GM18909 (cell line): Measurements from ENCODE around the gene SLC4A4.
"Not testable (repeated sequence)": the region's sequence is repeated elsewhere in the genome, so short reads cannot be mapped to it uniquely, and the experiment has no call there.

Experiments
- ATAC-seq: cut with Tn5 transposase; IDR thresholded peaks from one replicate; pipeline ENCODE4 v1.9.1; 2021; ENCODE audit warnings: mild to moderate bottlenecking; ENCODE audit not compliant: unreplicated experiment, poor library complexity

Gene SLC4A4

DNA sequence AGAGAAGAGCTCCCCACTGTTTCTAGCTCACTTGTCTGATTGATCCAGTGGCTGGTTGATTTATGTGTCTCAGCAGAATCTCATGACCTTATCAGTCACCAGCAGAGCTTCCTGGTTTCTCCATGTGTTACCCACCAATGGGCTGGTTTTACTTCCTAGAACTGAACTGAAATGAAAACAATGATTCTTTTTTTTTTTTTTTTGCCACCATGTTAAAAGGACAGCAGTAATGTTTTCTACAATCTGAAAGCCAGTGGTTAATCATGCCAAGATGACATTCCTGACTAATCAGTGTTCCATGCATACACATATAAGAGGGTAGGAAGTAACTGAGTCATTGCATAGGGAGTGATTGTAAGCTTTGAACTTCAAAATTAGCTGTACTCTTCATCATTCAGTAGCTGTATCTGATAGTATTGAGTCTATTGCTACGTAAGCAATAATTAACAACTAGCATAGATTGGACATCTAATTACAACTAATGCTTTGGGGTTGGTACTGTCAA lies 67.7 kb downstream of the SLC4A4 start:
- no peak for ATAC-seq

DNA sequence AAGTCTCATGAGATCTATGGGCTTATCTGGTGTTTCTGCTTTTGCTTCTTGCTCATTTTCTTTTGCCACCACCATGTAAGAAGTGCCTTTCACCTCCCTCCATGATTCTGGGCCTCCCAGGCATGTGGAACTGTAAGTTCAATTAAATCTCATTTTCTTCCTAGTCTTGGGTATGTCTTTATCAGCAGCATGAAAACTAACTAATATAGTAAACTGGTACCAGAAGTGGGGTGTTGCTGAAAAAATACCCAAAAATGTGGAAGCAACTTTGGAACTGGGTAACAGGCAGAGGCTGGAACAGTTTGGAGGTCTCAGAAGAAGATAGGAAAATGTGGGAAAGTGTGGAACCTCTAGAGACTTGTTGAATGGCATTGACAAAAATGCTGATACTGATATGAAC lies 70.1 kb downstream of the SLC4A4 start:
- ATAC-seq = not testable (repeated sequence)

GRCh38 chr4:71411981-71412380 lies 73.2 kb downstream of the SLC4A4 start:
- ATAC-seq = no peak

DNA sequence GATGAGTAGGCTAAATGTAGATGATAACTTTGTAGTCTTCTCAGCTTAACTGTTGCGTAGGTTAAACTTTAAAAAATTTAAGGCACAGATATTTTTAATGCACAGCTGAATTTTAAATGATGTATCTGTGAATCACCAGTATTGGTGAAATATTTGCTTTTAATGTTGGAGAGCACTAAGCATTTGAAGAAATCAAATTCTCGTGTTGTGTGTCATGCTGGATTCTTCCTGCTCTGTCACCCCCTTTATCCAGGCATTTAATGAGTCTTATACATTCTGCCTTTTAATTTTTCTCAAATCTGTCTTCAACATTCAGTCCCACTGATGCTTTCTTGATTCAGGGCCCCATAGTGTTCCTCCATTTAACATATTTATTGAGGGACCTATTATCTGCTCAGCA lies 76.7 kb downstream of the SLC4A4 start:
- ATAC-seq = no peak

- ATAC-seq = no peak
Measured at GRCh38 chr4:71417150-71417549, 78.3 kb downstream of the SLC4A4 start.

- ATAC-seq = no peak
Measured at GRCh38 chr4:71426381-71427042, 87.7 kb downstream of the SLC4A4 start.

DNA sequence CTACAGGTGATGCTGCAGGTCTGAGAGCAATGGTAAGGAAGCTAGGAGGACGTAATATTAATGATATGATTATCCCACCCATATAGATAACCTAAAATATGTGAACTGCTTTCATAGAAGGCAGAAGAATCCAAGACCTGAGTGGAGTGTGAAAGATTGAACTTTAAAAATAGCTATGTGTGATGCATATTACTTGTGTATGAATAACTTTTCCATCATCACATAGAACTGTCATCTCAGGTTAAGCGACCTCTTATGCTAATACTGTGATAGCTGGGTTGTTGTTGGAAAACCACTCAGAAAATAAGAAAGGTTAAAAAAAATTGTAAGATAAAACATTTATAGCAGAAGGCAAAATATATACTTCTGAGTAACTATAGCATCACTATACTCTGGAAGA lies 90.3 kb downstream of the SLC4A4 start:
- no peak for ATAC-seq

DNA sequence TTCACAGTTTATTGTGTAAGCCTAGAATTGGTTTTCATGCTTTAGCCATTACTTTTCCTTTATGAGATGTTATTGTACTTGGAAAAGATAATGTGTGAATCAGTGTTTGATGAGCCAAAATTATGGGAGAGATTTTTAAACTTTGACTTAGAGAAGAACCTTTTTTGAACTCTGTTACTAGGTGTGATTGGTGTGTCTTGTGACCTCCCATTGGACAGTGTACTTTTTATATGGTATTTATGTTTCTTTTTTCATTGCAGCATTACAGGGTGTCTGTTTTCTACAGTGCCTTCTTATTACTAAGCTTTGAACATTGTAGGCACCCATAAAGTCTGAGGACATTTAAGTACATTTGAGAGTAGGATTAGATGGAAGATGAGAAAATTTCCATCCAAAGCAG lies 91.1 kb downstream of the SLC4A4 start:
- no peak for ATAC-seq

DNA sequence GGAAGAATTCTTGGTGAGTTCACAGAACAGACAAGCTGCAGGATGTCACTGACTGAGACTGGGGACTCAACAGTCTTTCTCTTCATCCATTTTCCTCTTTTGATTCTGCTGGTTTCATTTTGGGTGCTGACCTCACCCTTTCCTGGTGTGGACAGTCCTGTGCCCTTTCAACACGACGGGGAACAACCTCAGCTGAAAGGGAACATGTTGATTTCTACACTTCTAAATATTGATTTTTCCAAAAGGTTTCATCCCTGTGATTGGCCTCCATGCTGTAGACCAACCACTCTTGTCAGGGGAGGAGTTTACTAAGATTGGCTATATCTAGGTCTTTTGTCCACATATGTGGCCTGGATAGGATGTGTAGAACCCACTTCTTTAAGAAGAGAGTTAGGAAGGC lies 91.8 kb downstream of the SLC4A4 start:
- no peak for ATAC-seq

DNA sequence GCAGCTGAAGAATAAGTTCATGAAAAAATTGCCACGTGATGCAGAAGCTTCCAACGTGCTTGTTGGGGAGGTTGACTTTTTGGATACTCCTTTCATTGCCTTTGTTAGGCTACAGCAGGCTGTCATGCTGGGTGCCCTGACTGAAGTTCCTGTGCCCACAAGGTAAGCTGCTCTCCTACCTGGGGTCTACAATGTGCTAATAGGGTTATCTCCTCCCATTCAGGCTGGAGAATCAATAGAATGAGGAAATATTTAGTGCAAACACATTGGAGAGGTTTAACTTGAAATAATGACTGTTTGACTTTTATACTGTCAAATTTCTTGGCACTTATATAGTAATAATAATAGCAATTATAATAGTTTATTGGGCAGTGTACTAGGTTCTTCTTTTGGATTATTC lies 101.8 kb downstream of the SLC4A4 start:
- ATAC-seq = no peak

DNA sequence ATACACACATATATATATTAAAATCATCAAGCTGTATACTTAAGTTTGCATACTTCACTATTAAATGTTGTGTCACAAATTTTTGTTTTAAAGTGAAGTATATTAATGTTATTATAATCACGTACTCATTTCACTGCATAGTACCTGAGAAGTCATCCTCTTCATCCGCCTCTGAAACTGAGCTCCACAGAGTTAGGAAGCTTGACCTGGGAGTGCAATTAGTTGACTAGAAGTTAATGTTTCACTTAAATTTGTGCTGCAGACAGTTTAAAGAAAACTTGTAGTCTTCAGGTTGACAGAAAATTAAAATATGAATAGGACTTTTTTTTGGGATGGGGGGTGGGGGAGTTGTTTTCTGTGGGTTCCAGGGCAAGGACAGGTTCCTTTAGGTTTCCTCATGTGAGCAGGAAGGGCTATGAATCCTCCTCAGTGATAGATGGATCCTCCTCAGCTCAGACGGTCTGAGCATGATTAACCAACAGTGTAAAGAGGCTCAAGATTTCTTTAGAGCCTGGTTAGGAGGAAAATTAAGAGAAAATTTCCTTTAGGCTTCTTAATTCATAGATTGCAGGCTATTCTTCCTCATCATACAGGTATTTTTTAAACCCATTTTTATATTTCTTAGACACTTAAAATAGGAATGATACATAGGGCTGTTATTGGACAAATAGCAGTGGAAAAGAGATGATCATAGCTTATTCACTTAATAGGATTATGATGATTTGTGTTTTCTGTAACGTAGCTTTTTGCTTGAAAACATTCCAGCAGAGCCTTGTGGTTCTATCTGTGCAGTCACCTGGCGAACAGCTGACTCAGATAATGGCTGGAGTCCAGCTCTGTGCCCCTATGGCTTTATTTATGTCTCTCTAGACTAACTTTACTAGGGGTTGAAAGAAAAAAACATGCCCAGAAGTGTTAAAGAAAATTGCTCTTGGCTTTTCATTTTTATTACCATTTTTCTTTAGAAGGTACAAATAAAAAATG lies 102.7 kb downstream of the SLC4A4 start:
- ATAC-seq = no peak

- ATAC-seq = no peak
Measured at GRCh38 chr4:71442336-71442735, 103.5 kb downstream of the SLC4A4 start.

- ATAC-seq = no peak
Measured at GRCh38 chr4:71444395-71444794, 105.6 kb downstream of the SLC4A4 start.

DNA sequence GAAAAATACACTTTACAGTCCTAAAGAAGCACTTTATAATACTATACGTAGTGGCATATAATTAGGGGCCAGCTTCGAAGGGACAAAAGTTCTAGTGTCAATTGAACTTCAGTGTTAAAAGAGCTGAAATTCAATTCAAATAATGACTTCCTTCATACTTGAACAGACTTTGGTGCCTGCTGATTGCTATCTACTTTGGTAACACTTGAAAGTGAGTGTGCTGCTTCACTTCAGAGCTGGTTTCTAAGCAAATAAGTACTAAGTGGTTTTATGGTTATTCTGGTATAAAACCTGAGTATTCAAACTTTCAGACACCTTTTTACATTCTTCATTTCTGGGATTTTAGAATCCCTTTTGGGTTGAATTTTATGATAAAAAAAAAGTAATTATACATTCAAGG lies 107.0 kb downstream of the SLC4A4 start:
- no peak for ATAC-seq

- ATAC-seq = no peak
Measured at GRCh38 chr4:71446479-71447081, 107.8 kb downstream of the SLC4A4 start.

GRCh38 chr4:71449040-71449439 lies 110.2 kb downstream of the SLC4A4 start:
- no peak for ATAC-seq

DNA sequence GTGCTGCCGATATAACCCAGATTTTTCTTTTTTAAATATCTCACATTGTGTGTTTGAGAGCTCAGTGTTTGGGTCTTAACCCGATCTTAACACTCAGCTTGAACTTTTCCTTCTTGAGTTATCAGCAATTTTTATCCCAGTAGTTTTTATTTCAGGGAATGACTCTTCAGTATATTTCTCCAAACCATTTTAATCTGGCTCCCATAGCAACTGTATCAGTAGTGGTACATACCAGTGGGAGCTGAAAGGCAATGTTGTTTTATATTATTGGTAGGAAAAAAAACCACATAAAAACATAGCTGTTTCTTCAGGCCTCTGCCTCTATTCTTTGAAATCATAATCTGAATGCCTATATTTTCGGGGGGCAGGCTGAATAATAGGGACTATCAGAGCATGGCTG lies 111.1 kb downstream of the SLC4A4 start:
- no peak for ATAC-seq

DNA sequence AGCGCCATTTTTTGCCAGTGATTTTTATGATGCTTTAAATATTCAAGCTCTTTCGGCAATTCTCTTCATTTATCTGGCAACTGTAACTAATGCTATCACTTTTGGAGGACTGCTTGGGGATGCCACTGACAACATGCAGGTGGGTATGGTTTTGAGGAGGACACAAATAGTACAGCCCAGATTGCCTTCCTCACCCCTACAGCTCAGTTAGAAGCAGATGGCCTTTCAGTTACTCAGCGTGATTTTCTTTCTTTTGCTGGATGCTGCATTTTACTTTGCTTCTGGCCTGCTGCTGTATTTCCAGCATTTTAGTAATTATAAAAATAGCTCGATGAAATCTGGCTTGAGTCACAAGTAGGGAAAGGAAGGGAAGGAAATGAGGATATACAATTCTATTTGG lies 114.7 kb downstream of the SLC4A4 start:
- no peak for ATAC-seq

GRCh38 chr4:71456841-71457240 lies 118.0 kb downstream of the SLC4A4 start:
- ATAC-seq = no peak

DNA sequence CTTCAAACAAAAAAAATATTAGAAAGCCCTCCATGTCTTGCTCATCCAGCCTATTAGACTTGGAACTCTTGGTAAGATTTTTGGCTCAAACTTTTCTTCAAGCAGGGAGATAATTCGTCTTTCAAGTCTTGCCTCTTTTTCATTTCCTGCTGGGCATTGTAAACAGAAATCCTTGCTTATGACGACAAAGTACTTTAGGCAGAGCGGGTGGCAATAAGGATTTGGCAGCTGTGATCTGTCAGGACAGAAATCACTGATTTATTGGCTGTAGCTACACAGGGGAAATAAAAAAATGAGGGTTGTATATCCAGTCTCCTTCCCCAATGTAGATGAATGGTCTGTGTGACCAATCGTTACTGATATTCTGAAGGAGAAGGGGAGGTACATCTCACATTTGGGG lies 121.6 kb downstream of the SLC4A4 start:
- no peak for ATAC-seq

DNA sequence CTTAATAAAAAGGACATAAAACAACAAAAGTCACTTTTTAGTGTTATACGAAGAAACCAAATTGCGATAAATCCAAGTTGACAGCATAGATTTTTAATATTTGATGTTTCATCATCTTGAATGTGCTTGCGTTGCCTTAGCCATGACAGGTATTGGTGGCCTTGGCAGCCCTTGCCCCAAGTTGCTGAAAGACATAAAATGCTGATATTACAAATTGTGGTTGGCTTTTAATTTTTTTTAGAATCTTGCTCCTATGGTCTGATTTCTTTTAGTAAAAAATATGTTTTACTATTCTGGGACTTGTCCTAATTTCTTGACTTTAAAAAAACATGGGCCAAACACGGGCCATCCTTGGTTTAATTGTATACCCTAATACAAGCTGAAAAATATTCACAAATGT lies 122.6 kb downstream of the SLC4A4 start:
- no peak for ATAC-seq
